ENCODE data around the gene FOXRED2.

Gene FOXRED2

DNA sequence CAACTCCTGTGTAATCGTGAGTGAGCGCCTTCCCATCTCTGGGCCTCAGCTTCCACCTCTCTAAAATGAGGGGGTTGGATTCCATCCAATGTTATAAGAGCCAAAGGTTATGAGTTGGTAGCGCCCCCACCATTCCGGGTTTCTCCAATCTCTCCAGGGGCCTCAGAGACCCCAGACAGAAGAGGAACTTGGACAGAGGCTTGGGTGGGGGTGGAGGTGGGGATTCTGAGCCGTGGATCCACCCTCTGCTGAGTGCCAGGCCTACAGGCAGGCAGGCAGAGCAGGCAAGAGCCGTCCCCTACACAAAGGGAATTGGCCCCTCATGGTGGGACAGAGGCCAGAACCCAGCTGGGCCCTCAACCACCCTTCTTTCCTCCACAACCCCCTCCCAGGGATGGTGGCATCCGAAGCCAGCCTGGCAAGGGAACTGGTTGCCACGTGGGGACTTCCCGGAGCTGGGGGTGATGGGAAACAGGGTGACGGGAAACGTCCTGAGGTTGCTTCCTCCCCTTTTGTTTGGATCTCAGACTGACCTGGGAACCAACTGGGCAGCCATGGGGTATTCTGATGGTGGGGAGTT is 57.2 kb downstream of the FOXRED2 start:
- DNase-seq (ENCODE audit: low spot score): no peak

GRCh38 chr22:36447632-36448031 is 59.2 kb downstream of the FOXRED2 start:
- no peak for DNase-seq (ENCODE audit: low spot score)

DNA sequence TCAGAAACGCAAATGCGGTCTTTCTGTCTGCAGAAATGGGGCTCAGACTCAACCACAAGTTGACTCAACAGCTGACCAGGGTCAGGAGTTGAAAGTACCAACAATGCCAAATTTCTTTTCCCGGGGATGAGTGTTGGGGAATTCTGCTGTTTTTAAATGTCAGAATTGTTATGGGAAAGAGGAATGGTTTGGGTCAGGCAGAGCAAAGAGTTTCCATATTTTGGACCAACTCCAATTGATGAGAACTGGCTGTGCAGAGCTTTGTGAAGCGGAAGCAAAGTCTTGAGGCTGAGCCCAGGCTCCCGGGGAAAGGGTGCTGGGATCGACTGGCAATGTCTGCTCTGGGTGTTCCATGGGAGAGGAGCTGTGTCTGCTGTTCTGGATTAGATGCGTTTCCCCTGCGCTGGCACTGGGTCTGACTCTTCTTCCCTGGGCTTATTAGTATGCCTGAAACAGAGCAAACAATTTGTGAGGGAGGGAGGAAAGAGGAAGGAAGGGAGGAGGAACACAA is 61.6 kb downstream of the FOXRED2 start:
- DNase-seq (ENCODE audit: low spot score): no peak

GRCh38 chr22:36443198-36443770 is 63.6 kb downstream of the FOXRED2 start:
- DNase-seq (ENCODE audit: low spot score): no peak

- no peak for DNase-seq (ENCODE audit: low spot score)
These were observed 64.2 kb downstream of the FOXRED2 start for GRCh38 chr22:36442506-36443197.

- DNase-seq (ENCODE audit: low spot score): no peak
These were observed 66.3 kb downstream of the FOXRED2 start for GRCh38 chr22:36440429-36441002.

DNA sequence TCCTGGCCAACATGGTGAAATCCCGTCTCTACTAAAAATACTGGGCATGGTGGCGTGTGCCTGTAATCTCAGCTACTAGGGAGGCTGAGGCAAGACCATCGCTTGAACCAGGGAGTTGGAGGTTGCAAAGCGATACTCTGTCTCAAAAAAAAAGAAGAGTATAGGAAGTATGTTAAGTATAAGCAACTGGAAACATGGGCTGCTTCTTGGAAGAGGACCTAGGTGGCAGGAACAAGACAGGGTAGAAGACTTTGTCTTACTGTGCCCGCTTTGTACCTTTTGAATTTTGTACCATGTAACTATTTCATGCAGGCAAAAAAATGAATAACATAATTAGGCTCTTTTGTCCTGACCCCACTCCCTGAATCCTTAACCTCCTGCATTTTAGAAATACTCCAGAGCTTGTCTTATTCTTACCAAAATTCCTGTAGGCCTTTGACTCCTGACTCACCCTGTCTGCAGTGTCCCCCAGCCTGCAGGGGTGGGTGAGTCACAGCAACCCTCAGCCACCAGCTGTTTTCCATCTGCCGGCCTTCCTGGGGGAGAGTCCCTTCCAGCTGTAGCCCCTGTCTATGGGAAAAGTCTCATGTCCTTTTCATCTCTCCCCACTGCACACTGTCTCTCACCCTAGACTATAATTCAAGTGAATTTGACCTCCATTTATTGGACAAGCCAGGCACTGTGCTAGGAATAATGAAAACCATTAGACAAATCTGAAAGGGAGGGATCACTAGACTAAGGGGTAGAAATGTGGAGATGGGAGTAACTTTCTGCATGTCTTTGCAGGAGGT is 67.2 kb downstream of the FOXRED2 start:
- DNase-seq (ENCODE audit: low spot score): no peak
